Progenitor cell of endocrine pancreas (in vitro differentiated cells): Measurements from ENCODE around the gene CCDC85C. TPM values are rescaled to one million over a fixed set of nuclear protein-coding genes. Genes with fewer than 3 reads are reported as not detected.

ENCODE experiments used
- DNase-seq: peaks from one replicate; pipeline ENCODE4 v3.0.0; 2021; ENCODE audit warnings: low spot score; ENCODE audit not compliant: unreplicated experiment
- H3K27ac Mint-ChIP-seq: 2 replicates; pipeline ENCODE4 v1.8.0; 2021; ENCODE audit warnings: mild to moderate bottlenecking, moderate library complexity, mixed read lengths
- H3K27me3 Mint-ChIP-seq: 2 replicates; pipeline ENCODE4 v1.8.0; 2021; ENCODE audit warnings: mixed read lengths
- H3K36me3 Mint-ChIP-seq: 2 replicates; pipeline ENCODE4 v1.8.0; 2022; ENCODE audit warnings: mixed read lengths; ENCODE audit not compliant: insufficient read depth
- H3K4me1 Mint-ChIP-seq: 2 replicates; pipeline ENCODE4 v1.8.0; 2021; ENCODE audit warnings: low read depth, mixed read lengths
- H3K4me3 Mint-ChIP-seq: 2 replicates; pipeline ENCODE4 v1.8.0; 2021; ENCODE audit warnings: low read depth, mild to moderate bottlenecking, moderate library complexity, mixed read lengths
- H3K9me3 Mint-ChIP-seq: 2 replicates; pipeline ENCODE4 v1.8.0; 2021; ENCODE audit warnings: low read depth, mixed read lengths
- total RNA-seq: library from RNA; stranded (reverse); gene quantifications from 2 replicates; pipeline ENCODE4 v1.2.1, GENCODE V29; 2021
- TF ChIP-seq, protein P1 (sequence below): fragments of 200-600 bp; sonication (generic); IDR thresholded peaks from one replicate; pipeline ENCODE4 v1.5.0; 2021; ENCODE audit warnings: antibody characterized with exemption, mild to moderate bottlenecking; ENCODE audit not compliant: unreplicated experiment

Gene CCDC85C
- total RNA-seq, 1 donor from 2014 or later: 44.9 TPM

DNA sequence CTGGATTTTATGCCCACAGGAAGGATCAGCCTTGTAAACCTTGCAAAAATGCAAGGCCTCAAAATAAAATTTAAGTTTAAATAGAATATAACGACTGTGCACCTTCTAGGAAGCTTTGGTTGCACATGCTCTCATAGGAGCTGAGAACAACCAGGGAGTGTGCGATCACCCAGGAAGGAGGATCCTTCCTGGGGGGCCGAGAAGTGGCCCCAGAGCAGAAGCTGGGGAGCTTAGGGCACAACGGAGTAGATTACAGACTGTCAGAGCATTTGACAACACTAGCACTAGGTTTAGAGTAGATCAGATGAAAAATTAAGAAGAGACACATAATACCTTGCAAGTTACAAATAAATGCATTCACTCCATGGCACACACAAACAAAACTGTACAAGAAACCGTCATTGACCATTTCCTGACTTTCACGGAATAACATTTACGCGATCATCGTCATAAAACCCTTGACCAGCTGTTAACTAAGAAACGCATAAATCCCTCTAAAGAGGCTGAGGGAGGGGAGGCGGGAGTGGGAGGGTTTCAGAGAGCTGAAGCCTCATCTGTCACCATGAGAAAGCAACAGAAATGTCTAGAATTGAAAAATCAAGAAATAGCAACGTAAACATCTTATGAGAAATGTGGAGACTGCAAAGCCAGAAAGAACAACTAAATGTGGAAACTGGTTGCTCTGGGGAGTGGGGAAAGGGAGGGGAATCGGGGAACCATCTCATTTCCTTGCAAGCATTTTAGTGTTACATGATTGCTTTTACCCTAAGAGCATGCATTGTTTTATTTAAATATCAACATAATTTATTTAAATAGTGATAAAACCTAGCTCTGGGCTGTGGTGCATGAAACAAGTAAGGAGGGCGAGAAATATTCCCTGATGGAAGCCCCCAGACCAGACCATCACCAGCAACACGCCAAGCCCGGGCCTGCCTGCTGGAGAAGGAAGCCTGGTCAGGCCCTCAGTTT is 13.1 kb upstream of the CCDC85C start:
- Mint-ChIP-seq H3K36me3 (no peaks in the 10 kb centered on the region), H3K27me3 (peaks cover 19% of the 10 kb centered on the region), H3K4me3 (no peak overlapping the region), H3K9me3 (no peaks in the 10 kb centered on the region), H3K4me1 (peaks cover 3% of the 10 kb centered on the region), H3K27ac (no peak overlapping the region)
- DNase-seq: no peak
- TF ChIP-seq, protein P1, sequence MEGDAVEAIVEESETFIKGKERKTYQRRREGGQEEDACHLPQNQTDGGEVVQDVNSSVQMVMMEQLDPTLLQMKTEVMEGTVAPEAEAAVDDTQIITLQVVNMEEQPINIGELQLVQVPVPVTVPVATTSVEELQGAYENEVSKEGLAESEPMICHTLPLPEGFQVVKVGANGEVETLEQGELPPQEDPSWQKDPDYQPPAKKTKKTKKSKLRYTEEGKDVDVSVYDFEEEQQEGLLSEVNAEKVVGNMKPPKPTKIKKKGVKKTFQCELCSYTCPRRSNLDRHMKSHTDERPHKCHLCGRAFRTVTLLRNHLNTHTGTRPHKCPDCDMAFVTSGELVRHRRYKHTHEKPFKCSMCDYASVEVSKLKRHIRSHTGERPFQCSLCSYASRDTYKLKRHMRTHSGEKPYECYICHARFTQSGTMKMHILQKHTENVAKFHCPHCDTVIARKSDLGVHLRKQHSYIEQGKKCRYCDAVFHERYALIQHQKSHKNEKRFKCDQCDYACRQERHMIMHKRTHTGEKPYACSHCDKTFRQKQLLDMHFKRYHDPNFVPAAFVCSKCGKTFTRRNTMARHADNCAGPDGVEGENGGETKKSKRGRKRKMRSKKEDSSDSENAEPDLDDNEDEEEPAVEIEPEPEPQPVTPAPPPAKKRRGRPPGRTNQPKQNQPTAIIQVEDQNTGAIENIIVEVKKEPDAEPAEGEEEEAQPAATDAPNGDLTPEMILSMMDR: no peak

DNA sequence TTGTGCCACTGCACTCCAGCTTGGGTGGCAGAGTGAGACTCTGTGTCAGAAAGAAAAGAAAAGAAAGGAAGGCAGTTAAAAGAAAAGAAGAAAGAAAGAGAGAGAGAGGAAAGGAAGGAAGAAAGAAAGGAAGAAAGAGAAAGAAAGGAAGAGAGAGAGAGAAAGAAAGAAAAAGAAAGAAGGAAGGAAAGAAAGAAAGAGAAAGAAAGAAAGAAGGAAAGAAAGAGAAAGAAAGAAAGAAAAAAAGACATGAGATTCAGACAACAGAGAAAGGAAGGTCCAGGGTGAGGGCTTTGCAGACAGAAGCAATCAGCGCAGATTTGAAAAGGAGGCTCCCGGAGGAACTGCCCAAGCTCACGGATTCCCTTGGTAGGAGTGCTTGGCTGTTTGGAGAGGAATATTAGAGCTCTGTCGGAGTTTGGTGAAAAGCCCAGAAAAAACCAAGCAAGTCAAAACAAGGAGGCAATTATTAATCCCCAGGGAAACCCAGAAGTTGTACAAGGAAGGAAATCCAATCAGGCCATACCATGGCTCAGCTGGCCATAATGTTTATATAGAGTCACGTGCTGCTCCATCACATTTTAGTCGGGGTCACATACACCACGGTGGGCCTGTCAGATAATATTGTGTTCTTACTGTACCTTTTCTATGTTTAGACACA is 11.6 kb upstream of the CCDC85C start:
- Mint-ChIP-seq H3K27me3 (peaks cover 21% of the 10 kb centered on the region), H3K27ac (no peak overlapping the region), H3K9me3 (no peaks in the 10 kb centered on the region), H3K4me3 (no peak overlapping the region), H3K4me1 (peaks cover 3% of the 10 kb centered on the region), H3K36me3 (no peaks in the 10 kb centered on the region)
- DNase-seq: no peak
- TF ChIP-seq, protein P1: no peak

DNA sequence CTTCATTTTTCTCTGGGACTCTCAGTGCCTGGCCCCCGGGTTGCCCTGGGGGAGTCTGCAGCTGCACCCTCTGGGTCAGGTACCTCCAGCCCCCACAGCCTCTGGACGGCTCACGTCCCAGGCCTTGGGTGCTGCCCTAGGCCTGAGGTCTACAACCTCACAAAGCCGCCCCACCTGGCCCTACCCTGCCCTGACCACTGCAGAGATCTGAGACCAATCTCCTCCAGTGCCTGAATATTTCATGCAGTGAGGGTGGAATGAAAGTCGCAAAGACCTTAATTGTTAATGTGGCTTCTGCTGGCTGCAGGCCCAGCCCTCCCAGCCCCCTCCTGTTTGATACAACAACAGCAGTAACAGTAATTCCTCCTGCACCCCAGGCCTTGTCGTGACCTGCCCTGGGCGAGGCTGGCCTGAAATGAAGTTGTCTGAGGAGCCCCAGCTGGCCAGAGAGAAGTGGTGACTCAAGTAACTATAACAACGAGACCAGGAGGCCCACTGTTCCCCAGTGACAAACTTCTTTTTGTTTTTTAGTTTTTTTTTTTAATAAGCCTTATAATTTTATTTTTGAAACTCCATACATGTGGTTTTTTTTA is 8.8 kb upstream of the CCDC85C start:
- Mint-ChIP-seq H3K27ac (no peak overlapping the region), H3K36me3 (no peaks in the 10 kb centered on the region), H3K27me3 (peaks cover 26% of the 10 kb centered on the region), H3K9me3 (no peaks in the 10 kb centered on the region), H3K4me1 (peaks cover 3% of the 10 kb centered on the region), H3K4me3 (no peak overlapping the region)
- DNase-seq: no peak
- TF ChIP-seq, protein P1: no peak

DNA sequence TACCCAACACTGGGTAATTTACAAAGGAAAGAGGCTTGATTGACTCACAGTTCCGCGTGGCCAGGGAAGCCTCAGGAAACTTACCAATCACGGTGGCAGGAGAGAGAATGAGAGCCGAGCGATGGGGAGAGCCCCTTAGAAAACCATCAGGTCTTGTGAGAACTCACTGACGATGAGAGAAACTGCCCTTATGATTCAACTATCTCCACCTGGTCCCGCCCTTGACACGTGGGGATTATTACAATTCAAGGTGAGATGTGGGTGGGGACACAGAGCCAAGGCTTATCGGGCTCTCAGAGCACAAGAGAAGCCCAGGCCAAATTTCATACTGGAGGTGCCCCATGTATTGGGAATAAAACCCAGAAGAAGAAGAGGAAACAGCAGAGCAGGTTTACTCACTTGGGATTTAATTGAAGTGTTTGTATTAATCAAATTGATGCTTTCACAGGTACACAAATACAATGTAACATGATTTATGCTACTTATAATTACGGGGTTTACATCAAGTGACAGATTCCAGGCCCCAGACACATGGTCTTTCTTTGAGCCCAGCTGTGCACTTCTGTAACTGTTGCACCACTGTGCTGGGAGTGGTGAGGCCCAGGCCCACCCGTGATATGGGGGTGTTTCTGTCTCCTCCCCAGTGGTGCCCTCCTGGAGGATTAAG is 8.2 kb upstream of the CCDC85C start:
- TF ChIP-seq, protein P1: no peak
- DNase-seq: no peak
- H3K4me3 Mint-ChIP-seq: no peak overlapping the region
- H3K4me1 Mint-ChIP-seq: peaks cover 3% of the 10 kb centered on the region
- H3K27me3 Mint-ChIP-seq: peaks cover 26% of the 10 kb centered on the region
- H3K27ac Mint-ChIP-seq: no peak overlapping the region
- H3K36me3 Mint-ChIP-seq: no peaks in the 10 kb centered on the region
- no peaks in the 10 kb centered on the region for H3K9me3 Mint-ChIP-seq

DNA sequence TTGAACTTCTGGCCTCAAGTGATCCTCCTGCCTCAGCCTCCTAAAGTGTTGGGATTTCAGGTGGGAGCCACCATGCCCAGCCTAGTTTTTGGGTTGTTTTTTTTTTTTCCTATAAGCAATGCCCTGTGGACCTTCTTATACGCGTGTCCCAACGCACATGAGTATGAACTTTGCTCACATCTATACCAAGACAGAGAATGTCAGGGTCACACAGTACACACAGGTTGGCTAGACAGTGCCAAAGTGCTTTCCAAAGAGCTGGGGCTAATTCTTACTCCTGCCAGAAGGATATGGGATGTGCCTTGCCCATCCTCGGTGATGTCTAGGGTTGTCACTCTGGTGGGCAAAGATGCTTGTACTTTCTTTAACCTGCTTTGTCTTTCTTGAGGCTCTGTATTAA is 7.6 kb upstream of the CCDC85C start:
- DNase-seq: no peak
- Mint-ChIP-seq H3K9me3 (no peaks in the 10 kb centered on the region), H3K4me1 (peaks cover 3% of the 10 kb centered on the region), H3K27ac (no peak overlapping the region), H3K36me3 (no peaks in the 10 kb centered on the region), H3K4me3 (no peak overlapping the region), H3K27me3 (peaks cover 23% of the 10 kb centered on the region)
- TF ChIP-seq, protein P1: no peak
